ENCODE measurements around the gene AFF2. TPM values are rescaled to one million over a fixed set of nuclear protein-coding genes. Genes with fewer than 3 reads are reported as not detected.

AFF2 gene
- polyA plus RNA-seq, 1 of the 3 experiments (the other 2 are of a cell fraction) = not detected

DNA sequence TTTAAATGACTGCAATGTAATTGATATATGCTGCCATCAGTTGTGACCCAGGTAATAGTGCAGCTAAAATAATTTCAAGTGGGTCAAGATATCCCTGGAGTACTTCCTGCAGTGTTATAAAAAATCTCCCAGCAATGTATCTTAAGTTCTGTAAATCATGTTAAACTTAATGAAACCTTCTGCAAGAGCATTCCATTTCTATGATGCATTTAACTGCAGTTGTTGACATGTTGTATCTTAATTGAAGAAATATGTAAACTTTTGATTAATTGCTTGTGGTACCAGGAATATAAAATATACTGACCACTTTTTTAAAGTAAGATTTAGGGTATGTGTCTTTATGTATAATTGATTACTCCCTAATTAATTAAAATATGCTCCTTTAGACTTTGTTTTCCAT, 213.6 kb downstream of the AFF2 start:
- no peaks in the 10 kb centered on the region for H4K20me1 ChIP-seq (ENCODE audit: insufficient read depth)
- no peaks in the 10 kb centered on the region for H3K27me3 ChIP-seq (ENCODE audit: insufficient read depth)
- no peak for TF ChIP-seq TEAD4 (IDR thresholded peaks at IDR 0.05; ENCODE audit: borderline replicate concordance, insufficient read depth)
- TF ChIP-seq GATA2 (CRISPR knock-in tag; IDR thresholded peaks at IDR 0.05) = no peak
- TF ChIP-seq, protein P1, sequence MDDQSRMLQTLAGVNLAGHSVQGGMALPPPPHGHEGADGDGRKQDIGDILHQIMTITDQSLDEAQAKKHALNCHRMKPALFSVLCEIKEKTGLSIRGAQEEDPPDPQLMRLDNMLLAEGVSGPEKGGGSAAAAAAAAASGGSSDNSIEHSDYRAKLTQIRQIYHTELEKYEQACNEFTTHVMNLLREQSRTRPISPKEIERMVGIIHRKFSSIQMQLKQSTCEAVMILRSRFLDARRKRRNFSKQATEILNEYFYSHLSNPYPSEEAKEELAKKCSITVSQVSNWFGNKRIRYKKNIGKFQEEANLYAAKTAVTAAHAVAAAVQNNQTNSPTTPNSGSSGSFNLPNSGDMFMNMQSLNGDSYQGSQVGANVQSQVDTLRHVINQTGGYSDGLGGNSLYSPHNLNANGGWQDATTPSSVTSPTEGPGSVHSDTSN (IDR thresholded peaks at IDR 0.05) = no peak
- no peak for TF ChIP-seq SIN3A (IDR thresholded peaks at IDR 0.05; ENCODE audit: borderline replicate concordance, low read depth, low read length)
- TF ChIP-seq ELF1 (IDR thresholded peaks at IDR 0.05) = no peak
- TF ChIP-seq, protein P2, sequence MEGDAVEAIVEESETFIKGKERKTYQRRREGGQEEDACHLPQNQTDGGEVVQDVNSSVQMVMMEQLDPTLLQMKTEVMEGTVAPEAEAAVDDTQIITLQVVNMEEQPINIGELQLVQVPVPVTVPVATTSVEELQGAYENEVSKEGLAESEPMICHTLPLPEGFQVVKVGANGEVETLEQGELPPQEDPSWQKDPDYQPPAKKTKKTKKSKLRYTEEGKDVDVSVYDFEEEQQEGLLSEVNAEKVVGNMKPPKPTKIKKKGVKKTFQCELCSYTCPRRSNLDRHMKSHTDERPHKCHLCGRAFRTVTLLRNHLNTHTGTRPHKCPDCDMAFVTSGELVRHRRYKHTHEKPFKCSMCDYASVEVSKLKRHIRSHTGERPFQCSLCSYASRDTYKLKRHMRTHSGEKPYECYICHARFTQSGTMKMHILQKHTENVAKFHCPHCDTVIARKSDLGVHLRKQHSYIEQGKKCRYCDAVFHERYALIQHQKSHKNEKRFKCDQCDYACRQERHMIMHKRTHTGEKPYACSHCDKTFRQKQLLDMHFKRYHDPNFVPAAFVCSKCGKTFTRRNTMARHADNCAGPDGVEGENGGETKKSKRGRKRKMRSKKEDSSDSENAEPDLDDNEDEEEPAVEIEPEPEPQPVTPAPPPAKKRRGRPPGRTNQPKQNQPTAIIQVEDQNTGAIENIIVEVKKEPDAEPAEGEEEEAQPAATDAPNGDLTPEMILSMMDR (IDR thresholded peaks at IDR 0.05) = no peak
- no peak overlapping the region for H2AFZ ChIP-seq (ENCODE audit: low read depth)
- H3K4me1 ChIP-seq (ENCODE audit: control insufficient read depth in 1 of 2, insufficient read depth in 2 of 2, low read depth in 1 of 2, low read length in 1 of 2) = no peaks in the 10 kb centered on the region
- H3K9me2 ChIP-seq = no peaks in the 10 kb centered on the region
- no peak for DNase-seq
- ChIA-PET CTCF (no interaction called here), POLR2A (no interaction called here)
- H3K79me2 ChIP-seq (ENCODE audit: insufficient read depth) = no peaks in the 10 kb centered on the region
- no peak overlapping the region for H3K4me3 ChIP-seq (ENCODE audit: low read depth in 2 of 2, low read length in 1 of 2)
- H3K27ac ChIP-seq (ENCODE audit: low read depth in 2 of 2, low read length in 1 of 2) = no peak overlapping the region
- no peaks in the 10 kb centered on the region for H3K9me3 ChIP-seq
- H3F3A ChIP-seq (replicated peaks; ENCODE audit: insufficient read depth) = no peaks in the 10 kb centered on the region
- H3K36me3 ChIP-seq (replicated peaks in 1 of 2; ENCODE audit: control insufficient read depth in 1 of 2, insufficient read depth in 2 of 2, low read length in 1 of 2) = no peaks in the 10 kb centered on the region
- no peak overlapping the region for H3K9ac ChIP-seq
- no peak overlapping the region for H3K4me2 ChIP-seq

DNA sequence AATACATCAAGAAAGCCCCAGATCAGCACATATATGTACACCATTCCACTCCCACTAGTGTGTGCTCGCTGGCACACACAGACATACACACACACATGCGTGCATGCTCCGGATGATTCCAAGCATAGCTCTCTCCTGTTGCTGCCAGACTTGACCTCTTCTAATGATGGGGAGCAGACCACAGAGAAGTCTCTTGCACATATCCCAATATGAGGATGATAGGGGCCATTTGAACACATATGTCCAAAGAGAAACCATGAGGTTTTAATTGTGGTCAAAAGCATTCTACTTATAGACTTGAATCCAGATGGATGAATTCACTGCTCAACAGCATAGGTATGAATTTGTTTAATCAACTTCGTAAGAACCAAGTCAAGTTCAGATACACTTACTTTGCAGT, 214.9 kb downstream of the AFF2 start:
- TF ChIP-seq TEAD4 (IDR thresholded peaks at IDR 0.05; ENCODE audit: borderline replicate concordance, insufficient read depth) = no peak
- WGBS (ENCODE audit: low lambda C conversion rate) = 0% methylated on average over 4 of the region's 4 CpGs
- ChIA-PET POLR2A (no interaction called here), CTCF (no interaction called here)
- Histone ChIP-seq H3K36me3 (replicated peaks in 1 of 2; ENCODE audit: control insufficient read depth in 1 of 2, insufficient read depth in 2 of 2, low read length in 1 of 2) (no peaks in the 10 kb centered on the region), H2AFZ (ENCODE audit: low read depth) (no peak overlapping the region), H3K4me2 (no peak overlapping the region), H3K9me3 (no peaks in the 10 kb centered on the region), H3K9me2 (no peaks in the 10 kb centered on the region), H3K79me2 (ENCODE audit: insufficient read depth) (no peaks in the 10 kb centered on the region), H3K27ac (ENCODE audit: low read depth in 2 of 2, low read length in 1 of 2) (no peak overlapping the region), H3K27me3 (ENCODE audit: insufficient read depth) (no peaks in the 10 kb centered on the region), H3K4me3 (ENCODE audit: low read depth in 2 of 2, low read length in 1 of 2) (no peak overlapping the region), H3K4me1 (ENCODE audit: control insufficient read depth in 1 of 2, insufficient read depth in 2 of 2, low read depth in 1 of 2, low read length in 1 of 2) (no peaks in the 10 kb centered on the region), H4K20me1 (ENCODE audit: insufficient read depth) (no peaks in the 10 kb centered on the region), H3K9ac (no peak overlapping the region), H3F3A (replicated peaks; ENCODE audit: insufficient read depth) (no peaks in the 10 kb centered on the region)
- DNase-seq = no peak

DNA sequence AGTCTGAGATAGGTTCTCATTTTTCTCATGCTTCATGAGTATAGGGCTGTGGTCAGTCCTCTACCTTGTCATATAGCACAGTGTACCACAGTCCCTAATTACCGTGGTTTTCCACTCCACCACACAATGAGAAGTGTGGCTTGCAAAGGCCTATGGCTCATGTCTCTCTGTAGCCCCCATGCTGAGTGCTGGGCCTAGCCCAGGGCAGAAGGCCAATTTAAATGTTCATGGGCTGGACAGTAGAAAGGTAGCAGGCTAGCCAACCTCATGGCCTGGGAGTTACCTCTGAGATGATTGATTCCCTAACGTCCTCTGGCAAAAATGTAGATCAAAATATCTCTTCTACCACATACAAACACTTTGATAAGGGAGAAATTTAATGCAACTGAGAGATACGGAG, 222.5 kb downstream of the AFF2 start:
- DNase-seq = no peak
- H4K20me1 ChIP-seq (ENCODE audit: insufficient read depth) = no peaks in the 10 kb centered on the region
- 0% methylated on average over 3 of the region's 3 CpGs for WGBS (ENCODE audit: low lambda C conversion rate)
- no peak overlapping the region for H3K4me2 ChIP-seq
- CTCF ChIA-PET = no interaction called here
- H3K27ac ChIP-seq (ENCODE audit: low read depth in 2 of 2, low read length in 1 of 2) = no peak overlapping the region
- no peaks in the 10 kb centered on the region for H3K27me3 ChIP-seq (ENCODE audit: insufficient read depth)
- no peak overlapping the region for H3K9ac ChIP-seq
- POLR2A ChIA-PET = no interaction called here
- no peak overlapping the region for H2AFZ ChIP-seq (ENCODE audit: low read depth)
- H3K9me3 ChIP-seq = no peaks in the 10 kb centered on the region
- H3K4me1 ChIP-seq (ENCODE audit: control insufficient read depth in 1 of 2, insufficient read depth in 2 of 2, low read depth in 1 of 2, low read length in 1 of 2) = no peaks in the 10 kb centered on the region
- no peaks in the 10 kb centered on the region for H3K36me3 ChIP-seq (replicated peaks in 1 of 2; ENCODE audit: control insufficient read depth in 1 of 2, insufficient read depth in 2 of 2, low read length in 1 of 2)
- H3F3A ChIP-seq (replicated peaks; ENCODE audit: insufficient read depth) = no peaks in the 10 kb centered on the region
- H3K9me2 ChIP-seq = no peaks in the 10 kb centered on the region
- no peak overlapping the region for H3K4me3 ChIP-seq (ENCODE audit: low read depth in 2 of 2, low read length in 1 of 2)
- H3K79me2 ChIP-seq (ENCODE audit: insufficient read depth) = no peaks in the 10 kb centered on the region
- TF ChIP-seq RAD21 (IDR thresholded peaks at IDR 0.05; ENCODE audit: low read length) (no peak), JUND (IDR thresholded peaks at IDR 0.05) (no peak)
- TF ChIP-seq, protein P3, sequence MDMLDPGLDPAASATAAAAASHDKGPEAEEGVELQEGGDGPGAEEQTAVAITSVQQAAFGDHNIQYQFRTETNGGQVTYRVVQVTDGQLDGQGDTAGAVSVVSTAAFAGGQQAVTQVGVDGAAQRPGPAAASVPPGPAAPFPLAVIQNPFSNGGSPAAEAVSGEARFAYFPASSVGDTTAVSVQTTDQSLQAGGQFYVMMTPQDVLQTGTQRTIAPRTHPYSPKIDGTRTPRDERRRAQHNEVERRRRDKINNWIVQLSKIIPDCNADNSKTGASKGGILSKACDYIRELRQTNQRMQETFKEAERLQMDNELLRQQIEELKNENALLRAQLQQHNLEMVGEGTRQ (IDR thresholded peaks at IDR 0.05; ENCODE audit: borderline replicate concordance, low read depth, low read length) = no peak
- TF ChIP-seq, protein P4, sequence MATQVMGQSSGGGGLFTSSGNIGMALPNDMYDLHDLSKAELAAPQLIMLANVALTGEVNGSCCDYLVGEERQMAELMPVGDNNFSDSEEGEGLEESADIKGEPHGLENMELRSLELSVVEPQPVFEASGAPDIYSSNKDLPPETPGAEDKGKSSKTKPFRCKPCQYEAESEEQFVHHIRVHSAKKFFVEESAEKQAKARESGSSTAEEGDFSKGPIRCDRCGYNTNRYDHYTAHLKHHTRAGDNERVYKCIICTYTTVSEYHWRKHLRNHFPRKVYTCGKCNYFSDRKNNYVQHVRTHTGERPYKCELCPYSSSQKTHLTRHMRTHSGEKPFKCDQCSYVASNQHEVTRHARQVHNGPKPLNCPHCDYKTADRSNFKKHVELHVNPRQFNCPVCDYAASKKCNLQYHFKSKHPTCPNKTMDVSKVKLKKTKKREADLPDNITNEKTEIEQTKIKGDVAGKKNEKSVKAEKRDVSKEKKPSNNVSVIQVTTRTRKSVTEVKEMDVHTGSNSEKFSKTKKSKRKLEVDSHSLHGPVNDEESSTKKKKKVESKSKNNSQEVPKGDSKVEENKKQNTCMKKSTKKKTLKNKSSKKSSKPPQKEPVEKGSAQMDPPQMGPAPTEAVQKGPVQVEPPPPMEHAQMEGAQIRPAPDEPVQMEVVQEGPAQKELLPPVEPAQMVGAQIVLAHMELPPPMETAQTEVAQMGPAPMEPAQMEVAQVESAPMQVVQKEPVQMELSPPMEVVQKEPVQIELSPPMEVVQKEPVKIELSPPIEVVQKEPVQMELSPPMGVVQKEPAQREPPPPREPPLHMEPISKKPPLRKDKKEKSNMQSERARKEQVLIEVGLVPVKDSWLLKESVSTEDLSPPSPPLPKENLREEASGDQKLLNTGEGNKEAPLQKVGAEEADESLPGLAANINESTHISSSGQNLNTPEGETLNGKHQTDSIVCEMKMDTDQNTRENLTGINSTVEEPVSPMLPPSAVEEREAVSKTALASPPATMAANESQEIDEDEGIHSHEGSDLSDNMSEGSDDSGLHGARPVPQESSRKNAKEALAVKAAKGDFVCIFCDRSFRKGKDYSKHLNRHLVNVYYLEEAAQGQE (IDR thresholded peaks at IDR 0.05; ENCODE audit: low read depth, low read length) = no peak
- TF ChIP-seq, protein P5, sequence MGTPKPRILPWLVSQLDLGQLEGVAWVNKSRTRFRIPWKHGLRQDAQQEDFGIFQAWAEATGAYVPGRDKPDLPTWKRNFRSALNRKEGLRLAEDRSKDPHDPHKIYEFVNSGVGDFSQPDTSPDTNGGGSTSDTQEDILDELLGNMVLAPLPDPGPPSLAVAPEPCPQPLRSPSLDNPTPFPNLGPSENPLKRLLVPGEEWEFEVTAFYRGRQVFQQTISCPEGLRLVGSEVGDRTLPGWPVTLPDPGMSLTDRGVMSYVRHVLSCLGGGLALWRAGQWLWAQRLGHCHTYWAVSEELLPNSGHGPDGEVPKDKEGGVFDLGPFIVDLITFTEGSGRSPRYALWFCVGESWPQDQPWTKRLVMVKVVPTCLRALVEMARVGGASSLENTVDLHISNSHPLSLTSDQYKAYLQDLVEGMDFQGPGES (IDR thresholded peaks at IDR 0.05; ENCODE audit: low read depth, low read length) = no peak
- TF ChIP-seq, protein P6, sequence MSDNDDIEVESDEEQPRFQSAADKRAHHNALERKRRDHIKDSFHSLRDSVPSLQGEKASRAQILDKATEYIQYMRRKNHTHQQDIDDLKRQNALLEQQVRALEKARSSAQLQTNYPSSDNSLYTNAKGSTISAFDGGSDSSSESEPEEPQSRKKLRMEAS (IDR thresholded peaks at IDR 0.05; ENCODE audit: low read depth) = no peak

Data from SK-N-SH (cell line).